Hepatocyte (in vitro differentiated cells): ENCODE data around the gene OOSP4A. TPM values are rescaled to one million over a fixed set of nuclear protein-coding genes. Genes with fewer than 3 reads are reported as not detected.
"Not testable (repeated sequence)": the region's sequence is repeated elsewhere in the genome, so short reads cannot be mapped to it uniquely, and the experiment has no call there.

ENCODE experiments used
- DNase-seq: peaks from one replicate; pipeline ENCODE4 v3.0.0-alpha.2; 2016; ENCODE audit warnings: low spot score
- H2AFZ ChIP-seq: fragments of 200-600 bp; sonication (generic); 2 replicates; pipeline ENCODE4 v1.6.0; 2016; ENCODE audit warnings: antibody characterized with exemption, mild to moderate bottlenecking
- H3K27ac ChIP-seq: fragments of 200-600 bp; sonication (generic); 2 replicates; pipeline ENCODE4 v1.5.1; 2016; ENCODE audit warnings: mild to moderate bottlenecking
- H3K27me3 ChIP-seq: fragments of 200-600 bp; sonication (generic); 2 replicates; pipeline ENCODE4 v1.6.1; 2016
- H3K36me3 ChIP-seq: fragments of 200-600 bp; sonication (generic); replicated peaks from 2 replicates; pipeline ENCODE4 v1.5.1; 2016; ENCODE audit warnings: low read depth; ENCODE audit not compliant: insufficient read depth
- H3K4me1 ChIP-seq: fragments of 200-600 bp; sonication (generic); 2 replicates; pipeline ENCODE4 v1.5.1; 2016; ENCODE audit warnings: mild to moderate bottlenecking, moderate library complexity; ENCODE audit not compliant: insufficient read depth
- H3K4me2 ChIP-seq: fragments of 200-600 bp; sonication (generic); 2 replicates; pipeline ENCODE4 v1.6.0; 2016
- H3K4me3 ChIP-seq: fragments of 200-600 bp; sonication (generic); 2 replicates; pipeline ENCODE4 v1.5.1; 2016; ENCODE audit warnings: mild to moderate bottlenecking
- H3K79me2 ChIP-seq: fragments of 200-600 bp; sonication (generic); 2 replicates; pipeline ENCODE4 v1.6.0; 2017; ENCODE audit warnings: mild to moderate bottlenecking
- H3K9me2 ChIP-seq: fragments of 200-600 bp; sonication (generic); replicated peaks from 2 replicates; pipeline ENCODE4 v1.6.0; 2017; ENCODE audit warnings: mild to moderate bottlenecking; ENCODE audit not compliant: insufficient read depth
- H3K9me3 ChIP-seq: fragments of 200-600 bp; sonication (generic); 2 replicates; pipeline ENCODE4 v1.5.1; 2016; ENCODE audit warnings: low read depth, mild to moderate bottlenecking
- H4K20me1 ChIP-seq: fragments of 200-600 bp; sonication (generic); 2 replicates; pipeline ENCODE4 v1.6.0; 2016; ENCODE audit warnings: mild to moderate bottlenecking; ENCODE audit not compliant: insufficient read depth, poor library complexity, severe bottlenecking
- CTCF ChIP-seq: fragments of 200-600 bp; sonication (generic); IDR thresholded peaks from 2 replicates; pipeline ENCODE4 v1.5.1; 2016; ENCODE audit warnings: antibody characterized with exemption, mild to moderate bottlenecking; ENCODE audit not compliant: poor library complexity
- EZH2 ChIP-seq: fragments of 200-600 bp; sonication (generic); IDR thresholded peaks from 2 replicates; pipeline ENCODE4 v1.6.1; 2016; ENCODE audit warnings: antibody characterized with exemption, mild to moderate bottlenecking, borderline replicate concordance
- EZH2phosphoT487 ChIP-seq: fragments of 200-600 bp; sonication (generic); IDR thresholded peaks from one replicate; pipeline ENCODE4 v1.6.1; 2018; ENCODE audit warnings: antibody characterized with exemption, mild to moderate bottlenecking, low read depth, moderate library complexity; ENCODE audit not compliant: unreplicated experiment, severe bottlenecking
- WGBS: methylation state at CpG from one replicate; pipeline ENCODE4 v1.1.6; 2016; ENCODE audit warnings: low lambda C conversion rate; ENCODE audit errors: missing lambda C conversion rate; 5-methylcytosine and 5-hydroxymethylcytosine counted together
- polyA plus RNA-seq: library from polyadenylated mRNA; unstranded; fragments of >200 nt; fragmentation: Nextera tagmentation; extraction: Ambion mirVana; gene quantifications from 2 replicates; pipeline ENCODE4 v1.2.1, GENCODE V29; 2016
- total RNA-seq: library from RNA; depleted of rRNA; stranded (reverse); fragments of >200 nt; gene quantifications from 2 replicates; pipeline ENCODE4 v1.2.3, GENCODE V29; 2014

The OOSP4A gene
- total and polyA plus RNA-seq, 2 experiments from 2014 or later, result not detected

DNA sequence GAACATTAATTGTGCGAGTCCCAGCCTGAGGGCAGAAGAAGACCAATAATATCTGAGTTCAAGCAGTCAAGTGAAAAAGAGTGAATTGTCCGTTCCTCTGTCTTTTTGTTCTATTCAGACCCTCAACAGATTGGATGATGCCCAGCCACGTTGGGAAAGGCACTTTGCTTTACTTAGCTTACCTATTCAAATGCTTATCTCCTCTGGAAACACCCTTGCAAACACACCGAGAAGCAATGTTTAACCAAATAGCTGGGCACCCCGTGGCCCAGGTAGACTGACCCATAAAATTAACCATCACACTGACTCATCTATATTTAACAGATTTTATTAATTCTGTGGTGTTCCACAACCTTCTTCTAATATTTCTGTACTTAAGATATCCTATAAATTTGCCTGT, 9.3 kb downstream of the OOSP4A start:
- no peak overlapping the region for H3K27ac ChIP-seq

GRCh38 chr11:59981106-59981770, 17.4 kb downstream of the OOSP4A start:
- H3K4me2 ChIP-seq, result no peak overlapping the region
- no peaks in the 10 kb centered on the region for H3K9me3 ChIP-seq
- H3K9me2 ChIP-seq, result no peaks in the 10 kb centered on the region
- TF ChIP-seq EZH2phosphoT487 (no peak), CTCF (no peak), EZH2 (no peak)
- no peaks in the 10 kb centered on the region for H3K27me3 ChIP-seq
- WGBS, result 80% methylated on average over 4 of the region's 4 CpGs
- no peaks in the 10 kb centered on the region for H3K4me1 ChIP-seq
- no peak for DNase-seq
- no peak overlapping the region for H3K27ac ChIP-seq
- H4K20me1 ChIP-seq, result no peaks in the 10 kb centered on the region
- no peaks in the 10 kb centered on the region for H3K79me2 ChIP-seq
- no peak overlapping the region for H3K4me3 ChIP-seq
- H3K36me3 ChIP-seq, result no peaks in the 10 kb centered on the region
- H2AFZ ChIP-seq, result no peak overlapping the region

More for the DNA sequence above, 9.3 kb downstream of the OOSP4A start:
- no peak for DNase-seq
- Histone ChIP-seq H3K9me3 (no peaks in the 10 kb centered on the region), H3K4me2 (no peak overlapping the region), H3K36me3 (no peaks in the 10 kb centered on the region), H3K27me3 (no peaks in the 10 kb centered on the region), H4K20me1 (no peaks in the 10 kb centered on the region), H2AFZ (no peak overlapping the region), H3K4me1 (no peaks in the 10 kb centered on the region), H3K4me3 (no peak overlapping the region), H3K9me2 (no peaks in the 10 kb centered on the region), H3K79me2 (no peaks in the 10 kb centered on the region)
- TF ChIP-seq EZH2 (no peak), EZH2phosphoT487 (no peak), CTCF (no peak)
- WGBS, result 51% methylated on average over 5 of the region's 5 CpGs

DNA sequence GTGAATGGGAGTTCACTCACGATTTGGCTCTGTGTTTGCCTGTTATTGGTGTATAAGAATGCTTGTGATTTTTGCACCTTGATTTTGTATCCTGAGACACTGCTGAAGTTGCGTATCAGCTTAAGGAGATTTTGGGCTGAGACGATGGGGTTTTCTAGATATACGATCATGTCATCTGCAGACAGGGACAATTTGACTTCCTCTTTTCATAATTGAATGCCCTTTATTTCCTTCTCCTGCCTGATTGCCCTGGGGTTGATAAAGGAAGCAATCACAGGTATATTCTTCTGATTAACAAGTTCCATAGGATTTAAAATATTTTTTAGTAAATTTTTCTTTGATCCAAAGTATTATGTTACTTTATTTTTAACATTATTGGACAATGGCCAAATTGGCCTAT, 18.2 kb downstream of the OOSP4A start:
- H3K9me3 ChIP-seq, H2AFZ ChIP-seq, H3K79me2 ChIP-seq, H3K4me3 ChIP-seq, H3K27ac ChIP-seq, H3K36me3 ChIP-seq, H3K4me1 ChIP-seq, H4K20me1 ChIP-seq, DNase-seq, H3K9me2 ChIP-seq, H3K27me3 ChIP-seq, H3K4me2 ChIP-seq: not testable (repeated sequence)
- WGBS, result 80% methylated on average over 4 of the region's 4 CpGs

DNA sequence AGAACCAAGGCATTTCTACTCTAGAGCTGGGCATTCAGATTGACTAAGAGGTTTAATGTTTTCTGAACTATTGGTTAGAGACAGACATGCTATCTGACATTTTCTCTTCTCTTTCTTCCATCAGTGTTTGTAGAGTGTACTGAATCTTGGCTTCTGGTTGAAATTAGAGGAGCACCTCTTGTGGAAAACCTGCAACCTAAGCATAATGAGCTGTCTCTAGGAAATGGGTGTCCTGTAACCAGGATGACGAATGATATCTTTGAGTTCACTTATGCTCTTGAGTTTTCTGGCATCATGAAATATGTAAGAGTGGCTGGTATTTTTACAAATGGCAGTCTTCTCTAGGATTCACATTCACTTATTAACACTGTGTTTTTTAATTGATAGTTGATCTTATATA, 19.4 kb downstream of the OOSP4A start:
- TF ChIP-seq CTCF (no peak), EZH2phosphoT487 (no peak), EZH2 (no peak)
- Histone ChIP-seq H3K9me3 (no peaks in the 10 kb centered on the region), H3K27ac (no peak overlapping the region), H3K79me2 (no peaks in the 10 kb centered on the region), H3K9me2 (no peaks in the 10 kb centered on the region), H3K4me2 (no peak overlapping the region), H3K4me3 (no peak overlapping the region), H3K36me3 (no peaks in the 10 kb centered on the region), H2AFZ (no peak overlapping the region), H3K27me3 (no peaks in the 10 kb centered on the region), H4K20me1 (no peaks in the 10 kb centered on the region), H3K4me1 (no peaks in the 10 kb centered on the region)
- 53% methylated on average over 1 of the region's 1 CpG for WGBS
- no peak for DNase-seq
